H1 (cell line): Measurements from ENCODE around the gene PLEK2. TPM values are rescaled to one million over a fixed set of nuclear protein-coding genes. Genes with fewer than 3 reads are reported as not detected.

Experiments used
- CTCF ChIA-PET: fragments of 300-600 bp; sonication (Branson Sonifier 250); formaldehyde crosslinking; loops from one replicate; lab custom pipeline; 2021; ENCODE audit not compliant: partially characterized antibody; lab: Charles Lee
- POLR2A ChIA-PET: fragments of 300-600 bp; sonication (Branson Sonifier 250); formaldehyde crosslinking; loops from one replicate; lab custom pipeline; 2021; ENCODE audit warnings: inconsistent platforms; ENCODE audit not compliant: partially characterized antibody; lab: Charles Lee
- DNase-seq, 2 experiments: peaks; one replicate each; pipeline versions ENCODE4 v3.0.0 to v3.0.0-alpha.2; 2010 to 2022; ENCODE audit warnings: low spot score in 2 of 2, low read depth in 1 of 2, mixed read lengths in 1 of 2
- FAIRE-seq: peaks from 2 replicates; lab custom pipeline; 2011; peaks lifted over from hg19 to GRCh38; lab: Jason Lieb, UNC
- H2AFZ ChIP-seq: 2 replicates; pipeline ENCODE4 v1.8.1; 2012; ENCODE audit warnings: low read length, inconsistent platforms
- H2AK5ac ChIP-seq: 2 replicates; pipeline ENCODE4 v1.6.1; 2013; ENCODE audit warnings: low read depth, low read length
- H2BK120ac ChIP-seq: replicated peaks from 2 replicates; pipeline ENCODE3; 2013; ENCODE audit warnings: low read depth, low read length, inconsistent platforms
- H2BK12ac ChIP-seq: 2 replicates; pipeline ENCODE4 v1.6.1; 2013; ENCODE audit warnings: low read depth, low read length
- H2BK15ac ChIP-seq: 2 replicates; pipeline ENCODE4 v1.6.1; 2013; ENCODE audit warnings: low read length
- H2BK20ac ChIP-seq: 2 replicates; pipeline ENCODE4 v1.6.1; 2013; ENCODE audit warnings: low read length
- H2BK5ac ChIP-seq: 2 replicates; pipeline ENCODE4 v1.6.1; 2013; ENCODE audit warnings: low read depth, low read length
- H3K14ac ChIP-seq: 2 replicates; pipeline ENCODE4 v1.6.1; 2013; ENCODE audit warnings: inconsistent platforms; ENCODE audit not compliant: insufficient read length
- H3K18ac ChIP-seq: 2 replicates; pipeline ENCODE4 v1.6.1; 2013; ENCODE audit warnings: low read length; ENCODE audit errors: extremely low read depth
- H3K23ac ChIP-seq: 2 replicates; pipeline ENCODE4 v1.6.1; 2013; ENCODE audit warnings: inconsistent platforms; ENCODE audit not compliant: insufficient read length
- H3K23me2 ChIP-seq: 2 replicates; pipeline ENCODE4 v1.6.1; 2013; ENCODE audit warnings: low read depth, low read length
- H3K27ac ChIP-seq: 2 replicates; pipeline ENCODE4 v1.6.1; 2011; ENCODE audit warnings: low read depth, low read length, inconsistent platforms
- H3K27me3 ChIP-seq, 4 experiments: replicated peaks in 1 of 4; 1 replicate in 1 of 4; 2 replicates in 3 of 4; pipeline versions ENCODE4 v1.6.1 to v1.8.1; 2011 to 2013; ENCODE audit warnings: low read length in 3 of 4, mild to moderate bottlenecking in 3 of 4, inconsistent platforms in 2 of 4, mixed read lengths in 2 of 4, moderate library complexity in 1 of 4; ENCODE audit not compliant: control insufficient read depth in 3 of 4, insufficient read depth in 3 of 4; ENCODE audit errors: extremely low read depth in 1 of 4
- H3K36me3 ChIP-seq, 4 experiments: 2 replicates each; pipeline versions ENCODE4 v1.6.1 to v1.8.1; 2011 to 2013; ENCODE audit warnings: mild to moderate bottlenecking in 4 of 4, low read length in 3 of 4, moderate library complexity in 2 of 4, control low read depth in 1 of 4, inconsistent platforms in 1 of 4; ENCODE audit not compliant: insufficient read depth in 4 of 4, control insufficient read depth in 2 of 4
- H3K4ac ChIP-seq: replicated peaks from 2 replicates; pipeline ENCODE3; 2013; ENCODE audit warnings: low read length, low read depth, mixed read lengths, inconsistent platforms; ENCODE audit not compliant: insufficient read length
- H3K4me1 ChIP-seq, 4 experiments: replicated peaks in 1 of 4; 1 replicate in 1 of 4; 2 replicates in 3 of 4; pipeline versions ENCODE4 v1.6.1 to v1.8.1; 2011 to 2013; ENCODE audit warnings: low read length in 3 of 4, inconsistent platforms in 2 of 4, mixed read lengths in 1 of 4; ENCODE audit not compliant: insufficient read depth in 4 of 4, control insufficient read depth in 3 of 4
- H3K4me2 ChIP-seq, 2 experiments: 2 replicates each; pipeline versions ENCODE4 v1.6.1 to v1.8.1; 2011 to 2013; ENCODE audit warnings: low read depth in 2 of 2, low read length in 2 of 2, control low read depth in 1 of 2, inconsistent platforms in 1 of 2, mild to moderate bottlenecking in 1 of 2; ENCODE audit not compliant: insufficient read depth in 1 of 2
- H3K4me3 ChIP-seq, 4 experiments: fragments of 200-600, 300-600 bp in 1 of 4; sonication (generic), shearing (Covaris generic), sonication (Bioruptor Twin) in 1 of 4; 2 replicates each; pipeline versions ENCODE4 v1.5.1 to v1.8.1; 2011 to 2016; ENCODE audit warnings: low read length in 4 of 4, low read depth in 3 of 4, control low read depth in 2 of 4, inconsistent platforms in 2 of 4, mild to moderate bottlenecking in 2 of 4, mixed read lengths in 1 of 4, moderate library complexity in 1 of 4; ENCODE audit not compliant: insufficient read depth in 2 of 4; ENCODE audit errors: extremely low read depth in 1 of 4
- H3K56ac ChIP-seq: replicated peaks from 2 replicates; pipeline ENCODE3; 2013; ENCODE audit warnings: low read depth, mild to moderate bottlenecking, mixed read lengths, low read length, inconsistent platforms; ENCODE audit not compliant: insufficient read length
- H3K79me1 ChIP-seq: 2 replicates; pipeline ENCODE4 v1.6.1; 2013; ENCODE audit warnings: low read depth, low read length, control low read depth
- H3K79me2 ChIP-seq, 2 experiments: 2 replicates each; pipeline versions ENCODE4 v1.6.1 to v1.8.1; 2012 to 2013; ENCODE audit warnings: low read length in 2 of 2, mild to moderate bottlenecking in 2 of 2, inconsistent platforms in 1 of 2; ENCODE audit not compliant: insufficient read depth in 2 of 2, control insufficient read depth in 1 of 2
- H3K9ac ChIP-seq, 4 experiments: replicated peaks in 1 of 4; 1 replicate in 1 of 4; 2 replicates in 3 of 4; pipeline versions ENCODE4 v1.6.1 to v1.8.1; 2011 to 2013; ENCODE audit warnings: low read depth in 3 of 4, low read length in 3 of 4, control low read depth in 2 of 4, mild to moderate bottlenecking in 2 of 4, moderate library complexity in 2 of 4, inconsistent platforms in 1 of 4; ENCODE audit errors: extremely low read depth in 1 of 4
- H3K9me3 ChIP-seq, 2 experiments: 2 replicates each; pipeline versions ENCODE4 v1.6.1 to v1.8.1; 2012 to 2013; ENCODE audit warnings: mild to moderate bottlenecking in 2 of 2, moderate library complexity in 2 of 2, control low read depth in 1 of 2, inconsistent platforms in 1 of 2, low read depth in 1 of 2, low read length in 1 of 2, mixed read lengths in 1 of 2; ENCODE audit not compliant: insufficient read depth in 2 of 2
- H4K20me1 ChIP-seq, 2 experiments: replicated peaks in 1 of 2; 2 replicates each; pipeline versions ENCODE3 to v1.8.1; 2011 to 2013; ENCODE audit warnings: inconsistent platforms in 2 of 2, low read length in 2 of 2, mild to moderate bottlenecking in 1 of 2; ENCODE audit not compliant: insufficient read depth in 2 of 2, control insufficient read depth in 1 of 2
- H4K5ac ChIP-seq: 2 replicates; pipeline ENCODE4 v1.6.1; 2013; ENCODE audit warnings: low read length, low read depth, mixed read lengths, inconsistent platforms; ENCODE audit not compliant: insufficient read length
- H4K8ac ChIP-seq: 2 replicates; pipeline ENCODE4 v1.8.0; 2013; ENCODE audit warnings: mild to moderate bottlenecking, moderate library complexity, low read length, inconsistent platforms; ENCODE audit not compliant: insufficient read depth; ENCODE audit errors: extremely low read depth
- H4K91ac ChIP-seq: replicated peaks from 2 replicates; pipeline ENCODE3; 2013; ENCODE audit warnings: low read length, mixed read lengths, inconsistent platforms; ENCODE audit not compliant: insufficient read length
- ASH2L ChIP-seq: fragments of 200-600, 300-600 bp; sonication (generic); IDR thresholded peaks from one replicate; pipeline ENCODE4 v1.7.1; 2017; ENCODE audit warnings: low read length
- CTCF ChIP-seq, 3 experiments: IDR thresholded peaks; 1 replicate in 2 of 3; 2 replicates in 1 of 3; pipeline versions ENCODE4 v1.5.1 to v1.6.1; 2011; ENCODE audit warnings: low read length in 3 of 3, mild to moderate bottlenecking in 3 of 3, inconsistent platforms in 2 of 3, low read depth in 1 of 3, moderate library complexity in 1 of 3; ENCODE audit not compliant: insufficient read depth in 1 of 3; ENCODE audit errors: control extremely low read depth in 1 of 3
- POLR2A ChIP-seq, 2 experiments: IDR thresholded peaks; 1 replicate in 1 of 2; 2 replicates in 1 of 2; pipeline ENCODE4 v1.6.1; 2011; ENCODE audit warnings: low read depth in 2 of 2, low read length in 2 of 2, mild to moderate bottlenecking in 2 of 2; ENCODE audit errors: control extremely low read depth in 1 of 2
- SIRT6 ChIP-seq: IDR thresholded peaks from one replicate; pipeline ENCODE4 v1.7.1; 2012; ENCODE audit warnings: low read length, inconsistent platforms
- SUZ12 ChIP-seq: fragments of 200-600 bp; sonication (generic); IDR thresholded peaks from 2 replicates; pipeline ENCODE4 v1.6.1; 2012; ENCODE audit warnings: mild to moderate bottlenecking, inconsistent platforms, low read length, moderate library complexity, mixed read lengths
- TCF12 ChIP-seq: IDR thresholded peaks from 2 replicates; pipeline ENCODE4 v1.6.1; 2011; ENCODE audit warnings: low read depth, mild to moderate bottlenecking, low read length
- TEAD4 ChIP-seq: IDR thresholded peaks from 2 replicates; pipeline ENCODE4 v1.6.1; 2012; ENCODE audit warnings: low read depth, low read length, inconsistent platforms, mixed read lengths
- WGBS, 2 experiments: shearing (Covaris generic) in 1 of 2; methylation state at CpG; one replicate each; pipeline versions ENCODE4 v1.1.6 to v1.1.7; 2013 to 2015; ENCODE audit warnings: low lambda C conversion rate in 2 of 2, mixed read lengths in 2 of 2, inconsistent platforms in 1 of 2, low coverage in 1 of 2, missing lambda C conversion rate in 1 of 2; ENCODE audit not compliant: insufficient replicate concordance in 2 of 2, insufficient coverage in 1 of 2, insufficient read length in 1 of 2; ENCODE audit errors: extremely low coverage in 1 of 2, missing lambda C conversion rate in 1 of 2; 5-methylcytosine and 5-hydroxymethylcytosine counted together
- polyA plus RNA-seq, 7 experiments: library from polyadenylated mRNA; depleted of rRNA in 3 of 7; stranded (reverse) in 5 of 7; unstranded in 2 of 7; fragments of >200 nt in 5 of 7; fragments of 200-250 nt in 2 of 7; gene quantifications; 1 replicate in 5 of 7; 2 replicates in 1 of 7; 4 replicates in 1 of 7; pipeline versions ENCODE4 v1.2.1 to v1.2.3, GENCODE V29; 2011 to 2013; ENCODE audit warnings: missing spikeins in 2 of 7, mixed read lengths in 2 of 7
- total RNA-seq: library from RNA; stranded (reverse); fragmentation: NEBNext Ultra II Directional; extraction: Animal tissue kit (Norgen Biotek cat#: 25700); gene quantifications from 2 replicates; pipeline ENCODE4 v1.2.1, GENCODE V29; 2021

Gene PLEK2
- total and polyA plus RNA-seq, 2 of the 8 experiments (the other 6 are each of a cell fraction or from before 2014, with no cell fraction given), result 0.41 to 2.1 TPM

GRCh38 chr14:67440513-67440912 is 28.5 kb upstream of the PLEK2 start:
- POLR2A ChIA-PET, result interaction anchor here (0.6 to 1.5 kb wide), 2 partner anchors 12 to 376 kb away, joined by 3 read pairs; partner anchors contain the start of gene ZFYVE26
- Histone ChIP-seq H2BK5ac (no peak overlapping the region), H4K8ac (no peak overlapping the region), H4K91ac (no peak overlapping the region), H3K27me3 (no peaks in the 10 kb centered on the region), H3K4me2 (no peak overlapping the region), H3K36me3 (no peaks in the 10 kb centered on the region), H3K23me2 (no peaks in the 10 kb centered on the region), H3K14ac (no peak overlapping the region), H2BK12ac (no peak overlapping the region), H3K4ac (no peak overlapping the region), H2BK120ac (no peak overlapping the region), H2BK20ac (no peak overlapping the region), H3K4me1 (peaks cover 0 to 14% (median 8%) of the 10 kb centered on the region in 4 experiments; a peak in 6 of 7 replicates), H4K5ac (no peak overlapping the region), H3K4me3 (no peak overlapping the region), H3K9ac (no peak overlapping the region), H3K56ac (no peak overlapping the region), H3K79me1 (no peaks in the 10 kb centered on the region; the same call in 1 of the 2 replicates), H3K18ac (no peak overlapping the region), H2BK15ac (no peak overlapping the region; the same call in 1 of the 2 replicates), H4K20me1 (no peaks in the 10 kb centered on the region), H3K9me3 (no peaks in the 10 kb centered on the region), H2AK5ac (no peak overlapping the region), H3K27ac (no peak overlapping the region), H3K23ac (no peak overlapping the region), H3K79me2 (no peaks in the 10 kb centered on the region), H2AFZ (no peak overlapping the region)
- no peak for DNase-seq
- 87% methylated on average over 4 of the region's 4 CpGs; no CpG with 5 or more reads in 1 of the 2 experiments for WGBS, 2 experiments
- CTCF ChIA-PET, result interaction anchor here (0.8 to 10.0 kb wide), 11 partner anchors 9 to 226 kb away, joined by 3 to 115 read pairs (median 4); no protein-coding TSS in a partner anchor
- TF ChIP-seq ASH2L (no peak), CTCF (IDR thresholded peaks at IDR 0.05; ENCODE audit: control extremely low read depth in 1 of 3, insufficient read depth in 1 of 3, low read depth in 1 of 3, low read length in 3 of 3) (no peak), SIRT6 (no peak), POLR2A (IDR thresholded peaks at IDR 0.05; ENCODE audit: control extremely low read depth in 1 of 2, low read depth in 2 of 2, low read length in 2 of 2) (no peak), TCF12 (no peak), TEAD4 (no peak), SUZ12 (no peak)
- no peak for FAIRE-seq
